K562 (cell line): ENCODE results near the gene FIG4. TPM values are rescaled to one million over a fixed set of nuclear protein-coding genes. Genes with fewer than 3 reads are reported as not detected.

Experiments used
- ATAC-seq: fragments of 200-7000 bp; cut with Tn5 transposase; 3 replicates; pipeline ENCODE4 v1.9.1; 2020; ENCODE audit warnings: moderate library complexity
- BruUV-seq: library from RNA; stranded (reverse); fragments of 400-500 nt; replicated peaks from 2 replicates; lab custom pipeline; 2021; lab: Mats Ljungman, UMichigan
- CTCF ChIA-PET: fragments of 300-600 bp; formaldehyde crosslinking; extraction: SDS; loops from one replicate; lab custom pipeline; 2021; ENCODE audit warnings: low intra/inter-chr PET ratio; lab: Yijun Ruan, JAX
- POLR2A ChIA-PET: fragments of 300-600, 350-650 bp; sonication (Branson Sonifier 250); formaldehyde crosslinking; extraction: SDS; loops from one replicate; lab custom pipeline; 2021; ENCODE audit warnings: antibody characterized with exemption, inconsistent platforms; lab: Yijun Ruan, JAX
- DNase-seq, 4 experiments: peaks; one replicate each; pipeline versions ENCODE4 v3.0.0 to v3.0.0-alpha.2; 2011 to 2018; ENCODE audit warnings: low spot score in 3 of 4, mixed read lengths in 3 of 4; ENCODE audit errors: extremely low read depth in 1 of 4
- FAIRE-seq: peaks from 2 replicates; lab custom pipeline; 2011; peaks lifted over from hg19 to GRCh38; lab: Jason Lieb, UNC
- H2AFZ ChIP-seq: 2 replicates; pipeline ENCODE4 v1.6.0; 2011; ENCODE audit warnings: low read depth, low read length, control low read depth, inconsistent platforms
- H3K27ac ChIP-seq: fragments of 200-600 bp; 3 replicates; pipeline ENCODE4 v1.8.0; 2011; ENCODE audit warnings: low read depth, mild to moderate bottlenecking, control low read depth, inconsistent platforms, low read length, moderate library complexity, mixed read lengths; ENCODE audit errors: extremely low read depth
- H3K27me3 ChIP-seq, 2 experiments: fragments of 300-600 bp in 1 of 2; 2 replicates in 1 of 2; 3 replicates in 1 of 2; pipeline versions ENCODE4 v1.6.0 to v1.8.0; 2011; ENCODE audit warnings: inconsistent platforms in 2 of 2, low read length in 2 of 2, mild to moderate bottlenecking in 1 of 2, mixed read lengths in 1 of 2, moderate library complexity in 1 of 2; ENCODE audit not compliant: control insufficient read depth in 2 of 2, insufficient read depth in 2 of 2
- H3K36me3 ChIP-seq: fragments of 300-600 bp; 3 replicates; pipeline ENCODE4 v1.8.0; 2011; ENCODE audit warnings: mild to moderate bottlenecking, low read length, inconsistent platforms; ENCODE audit not compliant: control insufficient read depth, insufficient read depth
- H3K4me1 ChIP-seq, 2 experiments: fragments of 200-600 bp in 1 of 2; replicated peaks in 1 of 2; 2 replicates in 1 of 2; 3 replicates in 1 of 2; pipeline versions ENCODE4 v1.5.1 to v1.8.0; 2011; ENCODE audit warnings: inconsistent platforms in 2 of 2, low read length in 2 of 2, mild to moderate bottlenecking in 1 of 2, mixed read lengths in 1 of 2, moderate library complexity in 1 of 2; ENCODE audit not compliant: control insufficient read depth in 2 of 2, insufficient read depth in 2 of 2
- H3K4me2 ChIP-seq: 2 replicates; pipeline ENCODE4 v1.6.1; 2011; ENCODE audit warnings: low read length, control low read depth, inconsistent platforms, mixed read lengths; ENCODE audit not compliant: insufficient read depth
- H3K4me3 ChIP-seq: fragments of 200-600 bp; sonication (generic), shearing (Covaris generic); 2 replicates; pipeline ENCODE4 v1.5.1; 2016; ENCODE audit warnings: control low read depth, inconsistent platforms
- H3K79me2 ChIP-seq: fragments of 200-600 bp; 3 replicates; pipeline ENCODE4 v1.8.0; 2011; ENCODE audit warnings: low read length, inconsistent platforms; ENCODE audit not compliant: control insufficient read depth, insufficient read depth
- H3K9ac ChIP-seq, 2 experiments: 2 replicates each; pipeline versions ENCODE4 v1.6.0 to v1.6.1; 2011; ENCODE audit warnings: low read depth in 2 of 2, low read length in 2 of 2, control low read depth in 1 of 2, inconsistent platforms in 1 of 2, mild to moderate bottlenecking in 1 of 2, mixed read lengths in 1 of 2; ENCODE audit not compliant: insufficient read depth in 1 of 2
- H3K9me1 ChIP-seq: one replicate; pipeline ENCODE4 v1.6.0; 2011; ENCODE audit warnings: inconsistent platforms, mild to moderate bottlenecking, low read length, moderate library complexity; ENCODE audit not compliant: control insufficient read depth, insufficient read depth
- H3K9me3 ChIP-seq: replicated peaks from 2 replicates; pipeline ENCODE4 v1.5.1; 2011; ENCODE audit warnings: low read depth, low read length, inconsistent platforms; ENCODE audit not compliant: control insufficient read depth, insufficient read depth
- H4K20me1 ChIP-seq: replicated peaks from 2 replicates; pipeline ENCODE4 v1.6.1; 2011; ENCODE audit warnings: low read length, inconsistent platforms, mixed read lengths; ENCODE audit not compliant: control insufficient read depth, insufficient read depth
- ARID2 ChIP-seq: fragments of 450-650 bp; IDR thresholded peaks from 2 replicates; pipeline ENCODE4 v1.6.1; 2017; ENCODE audit warnings: antibody characterized with exemption, mild to moderate bottlenecking
- BRD9 ChIP-seq: fragments of 450-650 bp; IDR thresholded peaks from 2 replicates; pipeline ENCODE4 v1.6.1; 2018; ENCODE audit warnings: low read depth; ENCODE audit not compliant: partially characterized antibody
- CTBP1 ChIP-seq: fragments of 450-650 bp; IDR thresholded peaks from 2 replicates; pipeline ENCODE4 v1.6.1; 2016; ENCODE audit warnings: borderline replicate concordance
- GMEB1 ChIP-seq: fragments of 250-450 bp; sonication (Bioruptor Pico); IDR thresholded peaks from 2 replicates; pipeline ENCODE4 v1.4.0; 2020; ENCODE audit warnings: mild to moderate bottlenecking
- HMG20A ChIP-seq: fragments of 450-650 bp; formaldehyde crosslinking; conservative IDR thresholded peaks from 2 replicates; pipeline ENCODE4 v1.4.0; 2020; ENCODE audit warnings: mild to moderate bottlenecking, mixed read lengths
- MITF ChIP-seq: IDR thresholded peaks from 2 replicates; pipeline ENCODE4 v1.6.1; 2014; ENCODE audit warnings: antibody characterized with exemption
- MTA2 ChIP-seq: fragments of 450-650 bp; IDR thresholded peaks from 2 replicates; pipeline ENCODE4 v1.6.1; 2016; ENCODE audit warnings: low read depth
- PHF8 ChIP-seq: fragments of 200-600 bp; sonication (generic); IDR thresholded peaks from 2 replicates; pipeline ENCODE4 v1.6.1; 2012; ENCODE audit warnings: mixed run types, mild to moderate bottlenecking, inconsistent platforms, low read length, moderate library complexity, borderline replicate concordance
- POLR2H ChIP-seq: IDR thresholded peaks from 2 replicates; pipeline ENCODE4 v1.6.1; 2016; ENCODE audit warnings: missing genetic modification characterization, low read depth, mild to moderate bottlenecking, control low read depth, missing compliant biosample characterization, moderate library complexity
- POLR3G ChIP-seq: IDR thresholded peaks from 2 replicates; pipeline ENCODE4 v1.6.1; 2011; ENCODE audit not compliant: insufficient read length, insufficient replicate concordance; ENCODE audit errors: extremely low read depth
- PRMT5 ChIP-seq: sonication (generic); formaldehyde crosslinking; IDR thresholded peaks from 2 replicates; pipeline ENCODE4 v1.5.0; 2020; ENCODE audit warnings: missing genetic modification reagents
- TCF7L2 ChIP-seq: fragments of 150-350 bp; IDR thresholded peaks from 2 replicates; pipeline ENCODE4 v1.6.1; 2016; ENCODE audit warnings: low read depth, mild to moderate bottlenecking, low read length, moderate library complexity
- TEAD2 ChIP-seq: fragments of 450-650 bp; IDR thresholded peaks from 2 replicates; pipeline ENCODE4 v1.6.1; 2016; ENCODE audit warnings: missing genetic modification characterization, control low read depth, missing compliant biosample characterization
- TRIM28 ChIP-seq: fragments of 450-650 bp; IDR thresholded peaks from 2 replicates; pipeline ENCODE4 v1.6.1; 2017
- U2AF1 ChIP-seq: fragments of 200-400 bp; formaldehyde crosslinking; optimal IDR thresholded peaks from 2 replicates; pipeline ENCODE3; 2017; ENCODE audit warnings: mild to moderate bottlenecking, low read depth, low read length, moderate library complexity
- U2AF2 ChIP-seq: fragments of 200-400 bp; formaldehyde crosslinking; optimal IDR thresholded peaks from 2 replicates; pipeline ENCODE3; 2017; ENCODE audit warnings: low read depth, mild to moderate bottlenecking, low read length
- ZNF668 ChIP-seq: fragments of 250-450 bp; sonication (Bioruptor Pico); IDR thresholded peaks from 2 replicates; pipeline ENCODE4 v1.8.0; 2022; ENCODE audit warnings: mild to moderate bottlenecking, inconsistent platforms
- WGBS: fragments of 100-300 bp; shearing (Covaris generic); methylation state at CpG from one replicate; pipeline ENCODE4 v1.1.6; 2016; ENCODE audit warnings: low coverage, mixed read lengths; ENCODE audit not compliant: insufficient coverage; ENCODE audit errors: missing lambda C conversion rate; 5-methylcytosine and 5-hydroxymethylcytosine counted together
- in situ Hi-C: fragments of 300-500 bp; cut with MboI; formaldehyde crosslinking; loops from 4 replicates; pipeline ENCODE4 v1.15.0; 2018; ENCODE audit warnings: inconsistent platforms, mixed read lengths
- intact Hi-C: fragments of 100-400 bp; cut with micrococcal nuclease; formaldehyde crosslinking; loops from 2 replicates; pipeline ENCODE4 v1.14.2; 2022
- polyA plus RNA-seq, 8 experiments: library from polyadenylated mRNA; depleted of rRNA in 4 of 8; stranded (reverse) in 5 of 8; unstranded in 3 of 8; fragments of >200 nt; fragmentation: Nextera tagmentation in 2 of 8; fragmentation: Illumina TruSeq in 1 of 8; extraction: Ambion mirVana in 2 of 8; extraction: Trizol in 1 of 8; gene quantifications; 2 replicates each; pipeline versions ENCODE4 v1.2.1 to v1.2.3, GENCODE V29; 2011 to 2014; ENCODE audit warnings: inconsistent platforms in 1 of 8, missing spikeins in 1 of 8
- total RNA-seq, 7 experiments: library from RNA; depleted of rRNA in 6 of 7; stranded (reverse); fragments of >200 nt in 6 of 7; fragmentation: Illumina TruSeq in 2 of 7; extraction: Trizol in 2 of 7; gene quantifications; 2 replicates each; pipeline versions ENCODE4 v1.2.1 to v1.2.3, GENCODE V29; 2011 to 2021; ENCODE audit warnings: low replicate concordance in 1 of 7
- TF ChIP-seq, protein P1 (sequence below): fragments of 450-650 bp; IDR thresholded peaks from one replicate; pipeline ENCODE4 v1.6.1; 2018; ENCODE audit warnings: mild to moderate bottlenecking, moderate library complexity; ENCODE audit not compliant: partially characterized antibody
- TF ChIP-seq, protein P2 (sequence below), 3 experiments: fragments of 200-800 bp in 1 of 3; sonication (Bioruptor generic) in 1 of 3; sonication (generic) in 1 of 3; formaldehyde crosslinking in 1 of 3; IDR thresholded peaks; 2 replicates each; pipeline versions ENCODE4 v1.6.1 to v1.8.0; 2016 to 2022; ENCODE audit warnings: mild to moderate bottlenecking in 2 of 3, missing compliant biosample characterization in 2 of 3, missing genetic modification characterization in 2 of 3, missing genetic modification reagents in 1 of 3

FIG4 gene
- total and polyA plus RNA-seq, 9 of the 15 experiments (the other 6 are each of a cell fraction or from before 2014, with no cell fraction given) = 1.5 to 6.8 (median 4.3) TPM

GRCh38 chr6:109852713-109853112 is 161.6 kb downstream of the FIG4 start:
- Histone ChIP-seq H3K27ac (no peak overlapping the region), H3K4me2 (no peak overlapping the region), H3K9me3 (no peaks in the 10 kb centered on the region), H3K36me3 (no peaks in the 10 kb centered on the region), H3K9me1 (no peaks in the 10 kb centered on the region), H3K27me3 (no peaks in the 10 kb centered on the region; a peak in 1 of 5 replicates), H3K4me1 (no peaks in the 10 kb centered on the region), H2AFZ (no peak overlapping the region), H3K9ac (no peak overlapping the region), H3K4me3 (no peak overlapping the region), H3K79me2 (no peaks in the 10 kb centered on the region), H4K20me1 (no peaks in the 10 kb centered on the region)
- DNase-seq (no peak), ATAC-seq (no peak), FAIRE-seq (no peak)
- in situ Hi-C loops (no loop called here), intact Hi-C loops (no loop called here)
- BruUV-seq = no TSS peak
- CTCF ChIA-PET = no interaction called here
- WGBS = 0% methylated on average over 4 of the region's 4 CpGs
- POLR2A ChIA-PET = no interaction called here
- TF ChIP-seq TCF7L2 = no peak
- TF ChIP-seq PRMT5 (CRISPR knock-in tag) = no peak
- TF ChIP-seq PHF8 = no peak
- TF ChIP-seq TEAD2 = no peak
- TF ChIP-seq CTBP1 = no peak
- no peak for TF ChIP-seq HMG20A (CRISPR knock-in tag)
- TF ChIP-seq BRD9 = no peak
- no peak for TF ChIP-seq ARID2
- no peak for TF ChIP-seq MTA2
- TF ChIP-seq, protein P1, sequence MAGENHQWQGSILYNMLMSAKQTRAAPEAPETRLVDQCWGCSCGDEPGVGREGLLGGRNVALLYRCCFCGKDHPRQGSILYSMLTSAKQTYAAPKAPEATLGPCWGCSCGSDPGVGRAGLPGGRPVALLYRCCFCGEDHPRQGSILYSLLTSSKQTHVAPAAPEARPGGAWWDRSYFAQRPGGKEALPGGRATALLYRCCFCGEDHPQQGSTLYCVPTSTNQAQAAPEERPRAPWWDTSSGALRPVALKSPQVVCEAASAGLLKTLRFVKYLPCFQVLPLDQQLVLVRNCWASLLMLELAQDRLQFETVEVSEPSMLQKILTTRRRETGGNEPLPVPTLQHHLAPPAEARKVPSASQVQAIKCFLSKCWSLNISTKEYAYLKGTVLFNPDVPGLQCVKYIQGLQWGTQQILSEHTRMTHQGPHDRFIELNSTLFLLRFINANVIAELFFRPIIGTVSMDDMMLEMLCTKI = no peak
- TF ChIP-seq ZNF668 (CRISPR knock-in tag) = no peak
- no peak for TF ChIP-seq POLR3G
- no peak for TF ChIP-seq TRIM28
- TF ChIP-seq MITF = no peak
- TF ChIP-seq, protein P2, sequence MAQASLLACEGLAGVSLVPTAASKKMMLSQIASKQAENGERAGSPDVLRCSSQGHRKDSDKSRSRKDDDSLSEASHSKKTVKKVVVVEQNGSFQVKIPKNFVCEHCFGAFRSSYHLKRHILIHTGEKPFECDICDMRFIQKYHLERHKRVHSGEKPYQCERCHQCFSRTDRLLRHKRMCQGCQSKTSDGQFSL (CRISPR knock-in tag; IDR thresholded peaks at IDR 0.05) = no peak
- TF ChIP-seq, protein P2 (tag; IDR thresholded peaks at IDR 0.05) = no peak
- TF ChIP-seq GMEB1 (CRISPR knock-in tag) = no peak
- TF ChIP-seq POLR2H (tag) = no peak
- TF ChIP-seq U2AF2 = no peak
- no peak for TF ChIP-seq U2AF1
